Activated gamma-delta T cell treated with Interleukin-2 at 50 U/mL for 16 hours (primary cell): Measurements from ENCODE around the gene AGMAT.

Source experiments
- DNase-seq: peaks from one replicate; pipeline ENCODE4 v3.0.0-alpha.2; 2020

AGMAT gene

DNA sequence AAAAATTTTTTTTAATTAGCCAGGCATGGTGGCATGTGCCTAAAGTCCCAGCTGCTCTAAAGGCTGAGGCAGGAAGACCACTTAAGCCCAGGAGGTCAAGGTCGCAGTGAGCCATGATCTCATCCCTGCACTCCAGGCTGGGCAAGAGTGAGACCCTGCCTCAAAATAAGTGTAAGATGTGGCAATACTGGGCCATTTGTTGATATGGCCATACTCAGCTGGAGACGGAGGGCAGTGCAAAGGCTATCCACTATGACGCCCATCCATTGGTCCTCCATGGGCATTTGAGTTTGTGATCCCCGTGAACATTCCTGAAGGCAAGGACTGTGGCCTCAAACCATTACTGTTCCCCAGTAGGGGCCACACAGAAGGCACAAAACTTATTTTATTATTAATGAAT is 62.3 kb downstream of the AGMAT start:
- DNase-seq: no peak
